ACC112 (cell line): ENCODE measurements around the gene BMPR1A.
"Not testable (repeated sequence)": the region's sequence is repeated elsewhere in the genome, so short reads cannot be mapped to it uniquely, and the experiment has no call there.

ENCODE experiments used
- H2AFZ ChIP-seq: fragments of 200-600 bp; sonication (generic); one replicate; pipeline ENCODE4 v1.6.0; 2017; ENCODE audit warnings: antibody characterized with exemption, low read length; ENCODE audit not compliant: unreplicated experiment
- H3K27ac ChIP-seq: fragments of 200-600 bp; sonication (generic); 2 replicates; pipeline ENCODE4 v1.5.1; 2014; ENCODE audit warnings: low read depth, mild to moderate bottlenecking, antibody characterized with exemption, low read length, moderate library complexity
- H3K27me3 ChIP-seq: fragments of 200-600 bp; sonication (generic); 2 replicates; pipeline ENCODE4 v1.6.1; 2014; ENCODE audit warnings: mild to moderate bottlenecking, antibody characterized with exemption, low read length, moderate library complexity, mixed read lengths; ENCODE audit not compliant: insufficient read depth
- H3K36me3 ChIP-seq: fragments of 200-600 bp; sonication (generic); 2 replicates; pipeline ENCODE4 v1.6.1; 2016; ENCODE audit warnings: mild to moderate bottlenecking, antibody characterized with exemption, low read length, moderate library complexity, mixed read lengths; ENCODE audit not compliant: insufficient read depth
- H3K4me1 ChIP-seq: fragments of 200-600 bp; sonication (generic); one replicate; pipeline ENCODE4 v1.6.1; 2016; ENCODE audit warnings: low read length, mixed read lengths; ENCODE audit not compliant: insufficient read depth, unreplicated experiment, control insufficient read depth
- H3K4me3 ChIP-seq: fragments of 200-600 bp; sonication (generic); 2 replicates; pipeline ENCODE4 v1.5.1; 2014; ENCODE audit warnings: mild to moderate bottlenecking, low read depth, low read length
- H3K79me2 ChIP-seq: fragments of 200-600 bp; sonication (generic); one replicate; pipeline ENCODE4 v1.6.0; 2016; ENCODE audit warnings: low read length; ENCODE audit not compliant: control insufficient read depth, unreplicated experiment, insufficient read depth

BMPR1A gene

GRCh38 chr10:86846088-86846487, 89.7 kb downstream of the BMPR1A start:
- H2AFZ ChIP-seq, result no peak overlapping the region
- H3K27me3 ChIP-seq, result no peaks in the 10 kb centered on the region
- no peaks in the 10 kb centered on the region for H3K4me1 ChIP-seq
- H3K36me3 ChIP-seq, result no peaks in the 10 kb centered on the region
- H3K79me2 ChIP-seq, result no peaks in the 10 kb centered on the region
- no peak overlapping the region for H3K4me3 ChIP-seq
- H3K27ac ChIP-seq, result no peak overlapping the region

DNA sequence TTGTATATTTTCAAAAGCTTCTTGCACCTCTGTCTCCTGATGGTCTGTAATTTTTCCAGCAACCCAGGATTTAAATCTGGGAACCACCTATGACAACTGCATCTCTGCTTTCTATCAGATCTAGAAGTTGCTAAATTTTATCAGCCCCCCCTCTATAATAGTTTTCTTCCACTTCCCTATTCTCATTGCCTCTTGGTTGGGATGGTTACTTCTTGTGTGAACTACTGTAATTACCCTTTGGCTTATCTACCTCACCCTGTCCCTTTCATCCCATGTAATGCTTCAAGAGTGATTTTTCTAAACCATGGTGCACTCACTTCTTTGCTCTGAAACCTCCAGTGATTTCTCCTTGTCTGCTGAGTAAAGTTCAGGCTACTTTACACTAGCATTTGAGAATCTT, 92.3 kb downstream of the BMPR1A start:
- no peaks in the 10 kb centered on the region for H3K36me3 ChIP-seq
- H3K79me2 ChIP-seq, result no peaks in the 10 kb centered on the region

GRCh38 chr10:86849181-86849894, 92.9 kb downstream of the BMPR1A start:
- no peaks in the 10 kb centered on the region for H3K36me3 ChIP-seq
- no peaks in the 10 kb centered on the region for H3K79me2 ChIP-seq
- H3K27ac ChIP-seq, result no peak overlapping the region
- H3K4me3 ChIP-seq, result no peak overlapping the region
- no peak overlapping the region for H2AFZ ChIP-seq
- no peaks in the 10 kb centered on the region for H3K27me3 ChIP-seq
- no peaks in the 10 kb centered on the region for H3K4me1 ChIP-seq

More for the DNA sequence above, 92.3 kb downstream of the BMPR1A start:
- H3K27me3 ChIP-seq, result no peaks in the 10 kb centered on the region
- H3K4me3 ChIP-seq, result no peak overlapping the region
- H3K27ac ChIP-seq, result no peak overlapping the region
- H3K4me1 ChIP-seq, result no peaks in the 10 kb centered on the region
- no peak overlapping the region for H2AFZ ChIP-seq

GRCh38 chr10:86850481-86850880, 94.1 kb downstream of the BMPR1A start:
- Histone ChIP-seq H3K27me3 (no peaks in the 10 kb centered on the region), H3K4me3 (no peak overlapping the region), H3K4me1 (no peaks in the 10 kb centered on the region), H3K27ac (no peak overlapping the region), H3K36me3 (no peaks in the 10 kb centered on the region), H2AFZ (no peak overlapping the region), H3K79me2 (no peaks in the 10 kb centered on the region)

- no peaks in the 10 kb centered on the region for H3K4me1 ChIP-seq
- H3K79me2 ChIP-seq, result no peaks in the 10 kb centered on the region
- H3K27me3 ChIP-seq, result no peaks in the 10 kb centered on the region
- no peaks in the 10 kb centered on the region for H3K36me3 ChIP-seq
- no peak overlapping the region for H2AFZ ChIP-seq
- no peak overlapping the region for H3K27ac ChIP-seq
- H3K4me3 ChIP-seq, result no peak overlapping the region
Observed at GRCh38 chr10:86851328-86852207, 95.1 kb downstream of the BMPR1A start.

- not testable (repeated sequence) for H3K4me3 ChIP-seq, H2AFZ ChIP-seq, H3K27me3 ChIP-seq, H3K79me2 ChIP-seq, H3K27ac ChIP-seq, H3K36me3 ChIP-seq, H3K4me1 ChIP-seq
Observed at GRCh38 chr10:86853582-86853981, 97.2 kb downstream of the BMPR1A start.

DNA sequence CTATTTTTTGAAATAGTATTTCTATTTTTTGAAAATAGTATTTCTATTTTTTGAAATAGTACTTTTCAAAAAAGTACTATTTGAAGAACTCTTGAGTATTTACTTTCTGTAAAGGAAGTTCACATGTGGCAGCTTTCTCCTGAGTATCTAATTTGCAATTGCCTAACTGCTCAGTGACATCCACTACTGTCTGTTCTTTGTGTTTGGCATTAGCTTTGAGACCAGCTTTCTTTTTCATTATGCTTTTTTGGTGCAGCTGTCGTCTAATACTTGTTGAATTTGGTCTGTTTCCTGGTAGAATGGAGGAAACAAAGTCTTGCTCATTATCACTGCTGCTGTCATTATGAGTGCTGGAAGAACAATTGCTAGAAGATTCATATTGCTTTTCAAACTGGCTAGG, 99.1 kb downstream of the BMPR1A start:
- Histone ChIP-seq H3K4me3 (no peak overlapping the region), H3K27me3 (no peaks in the 10 kb centered on the region), H3K36me3 (no peaks in the 10 kb centered on the region), H3K27ac (no peak overlapping the region), H2AFZ (no peak overlapping the region), H3K4me1 (peaks cover 6% of the 10 kb centered on the region), H3K79me2 (no peaks in the 10 kb centered on the region)

DNA sequence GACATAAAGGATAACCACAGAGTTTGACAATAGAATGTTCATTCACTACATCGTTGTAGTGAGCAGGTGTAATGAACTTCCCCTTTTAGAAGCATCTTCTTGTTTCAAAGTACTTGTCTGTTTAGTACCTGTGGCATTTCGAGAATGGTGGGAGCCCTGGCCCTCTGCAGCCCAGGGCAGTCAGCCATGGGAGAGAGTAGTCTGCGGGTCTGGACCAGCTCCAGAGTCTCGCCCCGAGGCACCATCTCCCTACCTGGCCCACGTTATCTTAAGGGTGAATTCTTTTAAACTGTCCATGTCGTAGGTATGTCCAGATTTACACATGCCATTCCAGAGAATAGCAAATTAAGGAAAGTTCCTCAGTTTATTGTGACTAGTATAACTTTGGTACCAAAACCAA, 99.7 kb downstream of the BMPR1A start:
- no peak overlapping the region for H3K4me3 ChIP-seq
- no peaks in the 10 kb centered on the region for H3K79me2 ChIP-seq
- no peak overlapping the region for H3K27ac ChIP-seq
- H3K36me3 ChIP-seq, result no peaks in the 10 kb centered on the region
- no peak overlapping the region for H2AFZ ChIP-seq
- H3K4me1 ChIP-seq, result peaks cover 6% of the 10 kb centered on the region
- no peaks in the 10 kb centered on the region for H3K27me3 ChIP-seq

- Histone ChIP-seq H3K27me3 (no peaks in the 10 kb centered on the region), H3K4me3 (no peak overlapping the region), H2AFZ (no peak overlapping the region), H3K36me3 (no peaks in the 10 kb centered on the region), H3K4me1 (peaks cover 6% of the 10 kb centered on the region), H3K27ac (0 out of 2 replicates have a peak overlapping the region, but pooled peaks have one; percentile 5), H3K79me2 (no peaks in the 10 kb centered on the region)
Observed at GRCh38 chr10:86857128-86857721, 100.8 kb downstream of the BMPR1A start.

- Histone ChIP-seq H3K36me3 (no peaks in the 10 kb centered on the region), H3K4me3 (no peak overlapping the region), H3K27ac (no peak overlapping the region), H3K27me3 (no peaks in the 10 kb centered on the region), H3K4me1 (peaks cover 6% of the 10 kb centered on the region), H2AFZ (no peak overlapping the region), H3K79me2 (no peaks in the 10 kb centered on the region)
Observed at GRCh38 chr10:86858011-86858410, 101.6 kb downstream of the BMPR1A start.
